ENCODE measurements around the gene SDF4.

The SDF4 gene

DNA sequence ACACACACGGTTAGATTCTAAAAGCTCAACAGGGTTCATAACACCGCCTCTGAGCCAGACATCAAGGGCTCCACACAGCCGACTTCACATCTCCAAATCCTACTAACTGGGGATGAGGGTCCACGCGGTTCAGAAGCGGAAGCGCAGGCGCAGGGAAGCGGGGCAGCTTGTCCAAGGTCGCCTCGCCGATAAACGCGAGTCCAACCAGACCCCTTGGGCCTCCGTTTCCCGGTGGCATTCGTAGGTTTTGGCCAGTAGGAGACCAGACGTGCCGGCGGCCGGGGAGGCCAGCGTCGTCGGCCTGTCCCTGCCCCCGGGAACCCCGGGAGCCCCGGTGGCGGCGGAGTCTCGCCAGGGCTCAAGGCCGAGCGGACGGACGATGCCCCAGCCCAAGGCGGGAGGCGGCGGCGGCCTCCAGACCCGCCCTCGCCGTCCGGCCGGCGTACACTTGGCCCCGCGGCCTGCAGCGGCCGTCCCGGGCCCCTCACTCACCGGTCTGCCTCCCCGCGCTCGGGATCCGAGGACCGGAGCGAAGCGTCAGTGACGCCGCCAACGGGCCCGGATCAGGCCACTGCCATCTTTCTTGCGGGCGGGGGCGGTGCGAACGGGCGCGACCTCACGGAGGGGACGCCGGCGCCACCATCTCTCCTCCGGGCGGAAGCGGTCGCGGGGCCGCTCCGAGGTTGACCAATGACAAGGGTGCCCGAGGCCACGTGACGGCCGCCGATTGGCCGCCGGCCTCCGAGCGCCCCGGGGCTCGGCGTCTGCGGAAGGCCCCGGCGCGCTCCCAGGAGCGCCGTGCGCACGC is at the start of gene SDF4:
SDF4 (minus strand) TSS at position 602 of the 808 bp plus-strand sequence. CDS start 3,229 bp downstream, outside the sequence.
- no peak for FAIRE-seq

DNA sequence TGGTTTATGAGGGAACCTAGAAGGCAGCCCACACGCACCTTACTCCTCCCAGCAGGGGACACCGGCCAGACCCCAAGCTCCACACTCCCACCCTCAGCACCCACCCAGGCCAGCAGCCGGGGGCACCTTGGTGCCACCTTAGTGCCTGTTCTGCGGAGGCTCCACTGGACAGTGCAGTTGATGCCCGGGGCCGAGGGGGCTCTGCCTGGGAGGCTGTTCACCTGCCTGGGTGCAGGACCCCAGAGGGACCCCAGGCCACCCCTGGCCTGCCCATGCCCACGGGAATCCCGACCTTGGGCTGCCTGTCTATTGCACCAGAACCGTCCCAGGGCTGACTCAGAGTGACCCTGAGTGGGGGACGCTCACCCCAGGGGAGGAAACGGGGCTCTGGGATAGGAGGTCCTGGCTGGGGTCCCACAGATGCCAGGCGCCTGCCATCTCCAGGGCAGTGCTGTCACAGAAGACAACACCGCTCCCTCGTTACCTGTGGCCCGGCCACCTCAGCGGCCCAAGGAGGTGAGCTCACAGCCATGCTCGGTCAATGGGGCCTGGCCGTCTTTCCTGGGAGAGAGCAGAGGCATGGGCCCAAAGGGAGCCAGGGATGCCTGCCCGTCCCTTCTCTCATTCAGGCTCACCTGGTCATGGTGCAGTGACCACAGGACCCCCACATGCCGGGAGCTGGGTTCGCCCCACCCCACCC is 49.1 kb upstream of the SDF4 start:
- no peak for FAIRE-seq

DNA sequence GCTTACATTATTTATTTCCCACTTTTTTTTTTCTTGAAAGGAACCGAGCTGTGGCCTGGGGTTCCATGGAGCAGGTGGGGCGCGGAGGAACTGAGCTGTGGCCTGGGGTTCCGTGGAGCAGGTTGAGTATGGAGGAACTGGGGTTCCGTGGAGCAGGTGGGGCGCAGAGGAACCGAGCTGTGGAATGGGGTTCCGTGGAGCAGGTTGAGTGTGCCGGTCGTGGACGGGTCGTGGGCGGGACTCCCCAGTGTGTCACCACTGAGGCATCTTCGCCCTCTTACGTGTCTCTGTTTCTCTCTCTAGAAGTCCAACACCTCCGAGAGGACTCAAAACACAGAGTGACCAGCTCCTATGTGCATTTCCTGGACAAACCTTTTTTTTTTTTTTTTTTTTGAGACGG is 47.2 kb upstream of the SDF4 start:
- FAIRE-seq = no peak

- no peak for FAIRE-seq
Observed at GRCh38 chr1:1278620-1279019, 46.8 kb upstream of the SDF4 start.

GRCh38 chr1:1275836-1276235 is 44.0 kb upstream of the SDF4 start:
- no peak for FAIRE-seq

DNA sequence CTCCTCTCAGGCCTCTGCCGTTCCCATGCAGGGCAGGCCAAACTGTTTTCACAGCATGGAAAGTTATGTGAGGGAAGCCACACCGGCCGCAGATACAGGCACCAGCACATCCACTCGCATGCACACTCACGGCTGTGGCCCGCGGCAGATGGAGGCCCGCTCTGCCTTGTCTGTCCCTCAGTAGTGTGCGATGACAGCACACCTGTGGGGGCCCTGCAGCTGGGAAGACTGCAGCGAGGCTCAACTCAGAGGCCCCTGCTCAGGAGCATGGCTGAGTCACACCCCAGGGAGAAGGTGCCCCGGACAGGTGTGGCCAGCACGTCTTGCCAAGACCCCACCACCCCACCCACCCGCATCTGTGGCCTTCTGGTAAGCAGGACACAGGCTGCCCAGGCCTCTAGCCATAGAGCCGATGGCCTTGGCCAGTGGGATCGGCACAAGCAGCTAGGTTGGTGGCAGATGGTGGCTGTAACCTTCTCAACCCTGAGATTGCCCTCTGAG is 43.2 kb upstream of the SDF4 start:
- FAIRE-seq = no peak

- FAIRE-seq = no peak
Observed at GRCh38 chr1:1274299-1274930, 42.6 kb upstream of the SDF4 start.

- FAIRE-seq = no peak
Observed at GRCh38 chr1:1273512-1274298, 41.9 kb upstream of the SDF4 start, which contains the start of gene UBE2J2. UBE2J2 (minus strand) TSS chr1:1273854; CDS start chr1:1267992, 5,862 bp downstream.

- no peak for FAIRE-seq
Observed at GRCh38 chr1:1273209-1273511, 41.4 kb upstream of the SDF4 start.

DNA sequence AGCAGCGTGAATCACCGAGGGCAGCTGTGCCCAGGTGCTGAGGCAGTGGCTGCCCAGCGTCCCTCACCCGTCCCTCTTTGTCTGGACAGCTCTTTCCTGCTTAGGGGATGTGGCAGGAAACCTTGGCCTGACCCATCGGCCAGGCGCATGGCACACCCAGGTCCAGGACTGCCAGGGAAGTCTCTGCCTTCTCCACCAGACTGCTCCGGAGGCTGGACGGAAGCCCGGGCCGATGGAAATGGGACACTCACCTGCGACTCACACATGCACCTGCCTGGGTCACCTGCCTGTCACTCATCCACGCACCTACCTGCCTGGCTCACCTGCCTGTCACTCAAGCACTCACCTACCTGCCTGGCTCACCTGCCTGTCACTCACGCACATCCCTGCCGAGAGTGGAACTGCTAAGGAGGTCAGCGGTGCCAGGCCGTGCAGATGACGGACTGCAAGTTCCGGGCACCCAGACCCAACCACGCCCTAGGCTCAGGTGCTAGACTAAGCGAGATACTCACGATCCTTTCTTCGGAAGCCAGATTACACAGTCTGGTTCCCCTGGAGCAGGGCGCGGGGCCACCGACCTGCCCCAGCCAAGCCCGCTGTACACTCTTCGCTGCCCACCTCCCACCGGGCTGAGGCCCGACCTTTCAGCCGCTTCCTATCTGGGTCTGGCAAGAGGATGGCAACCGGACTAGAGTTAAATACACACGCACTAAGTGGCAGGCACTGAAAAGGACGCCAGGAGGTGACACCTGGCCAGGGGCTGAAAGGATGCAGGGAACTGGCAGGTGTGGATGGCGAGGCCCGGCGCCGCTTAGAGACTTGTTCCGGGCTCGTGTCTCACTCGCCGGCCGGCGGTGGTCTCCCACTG is 40.8 kb upstream of the SDF4 start:
- no peak for FAIRE-seq

DNA sequence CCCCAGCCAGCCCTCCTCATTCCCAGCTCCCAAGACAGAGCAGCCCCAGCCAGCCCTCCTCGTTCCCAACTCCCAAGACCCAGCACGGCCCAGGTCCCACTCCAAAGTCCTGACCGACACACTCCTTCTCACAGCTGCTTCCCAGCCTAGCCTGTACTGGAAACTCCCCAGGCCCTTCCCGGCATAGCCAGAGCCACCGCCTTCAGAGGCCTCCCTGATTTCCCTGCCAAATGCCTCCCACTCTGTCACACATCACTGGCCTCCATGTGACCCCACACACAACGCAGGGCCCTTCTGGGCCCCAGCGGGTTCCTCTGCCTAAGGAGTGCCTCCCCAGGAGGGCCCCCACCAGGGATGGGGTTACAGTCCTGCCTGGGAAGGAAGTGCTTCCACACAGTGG is 39.0 kb upstream of the SDF4 start:
- no peak for FAIRE-seq

- no peak for FAIRE-seq
Observed at GRCh38 chr1:1268284-1268682, 36.5 kb upstream of the SDF4 start.

DNA sequence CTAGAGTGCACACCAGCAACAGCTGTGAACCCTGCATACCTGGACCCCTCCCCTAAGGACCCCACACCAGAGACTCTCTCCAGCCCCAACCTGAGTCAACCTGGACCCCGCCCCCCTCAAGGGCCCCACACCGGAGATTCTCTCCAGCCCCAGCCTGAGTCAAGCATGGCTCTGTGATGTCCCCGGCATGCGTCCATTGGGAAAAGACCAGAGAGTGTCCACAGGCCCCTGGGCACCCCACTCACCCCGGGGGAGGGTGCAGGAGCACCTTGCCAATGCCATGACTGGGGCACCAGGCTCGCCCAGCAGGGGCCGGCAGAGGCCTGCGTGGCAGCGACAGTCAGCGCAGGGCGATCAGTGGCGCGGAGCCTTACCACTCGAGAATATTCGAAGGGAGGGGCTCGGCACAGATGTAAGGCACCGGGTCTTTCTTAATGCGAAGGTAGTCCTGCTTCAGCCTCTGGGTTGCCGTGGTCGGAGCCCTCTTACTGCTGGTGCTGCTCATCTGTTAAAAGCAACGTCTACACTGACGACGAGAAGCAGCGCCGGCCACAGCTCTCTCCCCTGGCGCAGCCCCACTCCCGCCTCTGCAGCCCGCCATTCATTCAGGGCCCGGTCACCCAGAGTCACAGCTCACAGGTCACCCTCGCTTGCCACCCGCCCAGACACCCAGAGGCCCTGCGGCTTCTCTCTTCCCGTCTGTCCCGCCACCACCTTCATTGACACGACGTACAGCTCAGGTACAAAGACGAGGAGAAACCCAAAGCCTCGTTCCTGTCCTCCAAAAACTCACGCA is 35.9 kb upstream of the SDF4 start:
- FAIRE-seq = no peak

GRCh38 chr1:1264868-1265272 is 33.1 kb upstream of the SDF4 start:
- no peak for FAIRE-seq

DNA sequence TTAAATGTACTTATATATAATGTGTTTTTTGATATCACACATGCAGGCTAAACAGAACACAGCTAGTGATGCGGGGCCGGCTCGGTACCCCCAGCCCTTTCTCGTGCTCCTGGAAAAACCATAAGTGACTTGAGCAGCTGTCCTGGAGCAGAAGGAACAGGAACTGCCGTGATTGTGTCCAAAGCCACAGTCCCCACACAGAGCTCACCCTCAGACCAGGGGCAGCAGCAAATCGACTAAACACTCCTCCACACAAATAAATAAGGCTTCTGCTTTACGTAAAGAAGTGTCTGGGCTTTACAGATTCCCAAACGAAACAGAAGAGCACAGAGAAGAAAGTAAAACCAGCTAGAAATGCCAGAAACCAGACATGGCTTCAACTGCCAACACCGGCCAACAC is 32.2 kb upstream of the SDF4 start:
- FAIRE-seq = no peak

DNA sequence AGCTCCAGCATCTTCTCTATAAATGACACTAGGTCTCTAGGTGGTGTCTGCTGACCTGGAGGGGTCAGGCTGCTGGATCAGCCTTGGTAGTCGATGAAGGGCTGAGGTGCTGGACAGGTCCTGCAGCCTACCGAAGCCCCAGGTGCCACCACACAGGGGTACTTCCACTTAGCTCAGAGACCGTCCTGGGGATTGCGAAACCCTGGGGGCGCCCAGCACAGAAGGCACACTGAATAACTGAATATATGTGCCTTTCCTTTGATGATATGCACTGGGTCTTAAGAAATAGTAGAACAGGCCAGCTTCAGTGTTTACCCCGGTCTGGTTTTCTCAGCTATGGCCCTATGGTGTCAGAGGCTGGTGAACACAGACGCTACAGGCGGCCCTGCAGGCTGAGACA is 31.0 kb upstream of the SDF4 start:
- FAIRE-seq = no peak

DNA sequence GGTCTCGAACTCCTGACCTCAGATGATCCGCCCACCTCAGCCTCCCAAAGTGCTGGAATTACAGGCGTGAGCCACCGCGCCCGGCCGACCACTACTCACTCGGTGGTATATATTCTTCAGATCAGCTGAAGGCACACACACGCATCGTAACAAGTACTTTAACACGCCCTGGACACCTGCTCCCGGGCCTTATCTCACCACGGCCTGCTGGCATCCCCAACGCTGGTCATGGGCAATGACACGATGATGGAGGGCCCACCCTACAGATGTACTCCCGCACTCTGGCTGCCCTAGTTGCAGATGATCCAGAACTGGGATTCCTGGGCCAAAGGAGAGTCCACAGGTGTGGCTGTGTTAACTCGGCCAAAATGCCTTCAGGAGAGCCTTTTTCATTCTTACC is 30.3 kb upstream of the SDF4 start:
- FAIRE-seq = no peak

- no peak for FAIRE-seq
Observed at GRCh38 chr1:1260843-1261560, 29.2 kb upstream of the SDF4 start.

DNA sequence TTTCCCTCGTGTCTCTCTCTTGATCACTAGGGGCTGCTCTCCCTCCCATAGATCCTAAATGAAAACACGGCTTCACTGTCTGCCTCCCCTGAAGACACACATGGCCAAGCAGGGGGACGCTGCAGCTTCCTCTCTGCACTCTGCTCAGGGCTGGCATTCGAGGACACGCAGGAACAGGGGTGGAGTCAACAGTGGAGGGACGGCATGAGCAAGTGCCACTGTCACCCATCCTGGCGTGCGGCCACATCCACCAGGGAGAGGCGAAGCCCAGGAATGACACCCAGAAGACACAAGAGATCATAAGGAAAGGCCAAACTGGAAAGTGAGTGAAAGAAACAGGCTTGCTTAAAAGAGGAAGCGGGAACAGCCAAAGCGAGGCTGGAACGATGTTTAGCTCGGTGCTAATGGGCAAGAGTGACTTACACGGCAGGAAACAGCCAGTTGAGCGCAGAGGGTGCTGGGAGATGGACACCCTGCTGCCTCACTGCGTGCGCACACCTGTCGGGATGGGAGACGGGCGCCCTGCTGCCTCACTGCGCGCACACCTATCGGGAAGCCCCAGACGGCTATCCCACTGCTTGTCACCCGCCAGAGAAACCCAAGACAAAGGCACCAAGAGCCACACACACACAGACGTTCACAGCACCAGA is 28.3 kb upstream of the SDF4 start:
- no peak for FAIRE-seq

DNA sequence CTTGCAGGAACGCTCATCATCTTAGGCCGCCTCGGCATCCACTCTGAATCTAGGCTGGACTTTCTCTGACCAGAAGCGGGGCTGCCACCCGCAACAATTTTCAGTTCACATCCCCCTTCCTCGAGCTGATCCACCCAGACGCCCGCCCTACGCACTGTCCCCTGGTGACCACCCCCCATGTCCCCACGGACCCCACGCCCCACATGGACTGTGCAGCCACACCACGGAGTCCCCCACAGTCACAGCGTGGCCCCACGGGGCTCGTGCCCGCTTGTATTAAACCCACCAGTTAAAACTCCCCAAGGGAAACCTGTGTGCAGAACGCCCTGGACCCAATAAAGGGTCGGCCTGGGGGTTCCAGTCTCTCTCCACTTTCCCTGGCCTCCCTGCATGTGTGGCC is 27.7 kb upstream of the SDF4 start:
- no peak for FAIRE-seq
